Stimulated activated CD8-positive, alpha-beta memory T cell treated with anti-CD3 and anti-CD28 coated beads, Interleukin-2, amount 100 ng/mL, for 1 hour (primary cell): ENCODE results near the gene LEMD3.

Experiments
- DNase-seq, 2 donors: peaks; one replicate each; pipeline ENCODE4 v3.0.0-alpha.2; 2020; ENCODE audit warnings: low read depth in 2 of 2

The LEMD3 gene

DNA sequence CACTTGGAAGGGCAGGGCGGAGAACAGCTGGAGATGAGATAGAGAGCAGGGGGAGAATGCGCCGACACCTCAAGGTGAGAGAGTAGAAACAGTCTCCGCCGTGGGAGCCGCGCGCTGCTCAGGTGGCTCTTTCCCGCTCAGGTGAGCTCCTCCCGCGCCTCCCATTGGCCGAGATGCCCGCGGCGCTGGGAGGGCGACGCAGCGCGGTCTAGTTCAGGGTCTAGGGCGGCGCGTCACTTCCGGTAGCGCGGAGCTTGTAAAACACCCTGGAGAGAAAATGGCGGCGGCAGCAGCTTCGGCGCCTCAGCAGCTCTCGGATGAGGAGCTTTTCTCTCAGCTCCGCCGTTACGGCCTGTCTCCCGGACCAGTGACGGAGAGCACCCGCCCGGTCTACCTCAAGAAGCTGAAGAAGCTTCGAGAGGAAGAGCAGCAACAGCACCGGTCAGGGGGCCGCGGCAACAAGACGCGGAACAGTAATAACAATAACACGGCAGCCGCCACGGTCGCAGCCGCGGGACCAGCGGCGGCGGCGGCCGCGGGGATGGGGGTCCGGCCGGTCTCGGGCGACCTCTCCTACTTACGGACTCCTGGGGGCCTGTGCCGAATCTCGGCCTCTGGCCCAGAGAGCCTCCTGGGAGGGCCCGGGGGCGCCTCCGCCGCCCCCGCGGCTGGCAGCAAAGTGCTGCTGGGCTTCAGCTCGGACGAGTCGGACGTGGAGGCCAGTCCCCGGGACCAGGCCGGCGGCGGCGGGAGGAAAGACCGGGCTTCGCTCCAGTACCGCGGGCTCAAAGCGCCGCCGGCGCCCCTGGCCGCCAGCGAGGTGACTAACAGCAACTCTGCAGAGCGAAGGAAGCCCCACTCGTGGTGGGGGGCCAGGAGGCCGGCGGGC is at the start of gene LEMD3:
Gene LEMD3, plus strand, starts transcription at position 264 of the 889 bp plus-strand sequence. Its CDS starts 14 bp downstream, at position 278.
- peak; percentile 86 to 89 for DNase-seq

DNA sequence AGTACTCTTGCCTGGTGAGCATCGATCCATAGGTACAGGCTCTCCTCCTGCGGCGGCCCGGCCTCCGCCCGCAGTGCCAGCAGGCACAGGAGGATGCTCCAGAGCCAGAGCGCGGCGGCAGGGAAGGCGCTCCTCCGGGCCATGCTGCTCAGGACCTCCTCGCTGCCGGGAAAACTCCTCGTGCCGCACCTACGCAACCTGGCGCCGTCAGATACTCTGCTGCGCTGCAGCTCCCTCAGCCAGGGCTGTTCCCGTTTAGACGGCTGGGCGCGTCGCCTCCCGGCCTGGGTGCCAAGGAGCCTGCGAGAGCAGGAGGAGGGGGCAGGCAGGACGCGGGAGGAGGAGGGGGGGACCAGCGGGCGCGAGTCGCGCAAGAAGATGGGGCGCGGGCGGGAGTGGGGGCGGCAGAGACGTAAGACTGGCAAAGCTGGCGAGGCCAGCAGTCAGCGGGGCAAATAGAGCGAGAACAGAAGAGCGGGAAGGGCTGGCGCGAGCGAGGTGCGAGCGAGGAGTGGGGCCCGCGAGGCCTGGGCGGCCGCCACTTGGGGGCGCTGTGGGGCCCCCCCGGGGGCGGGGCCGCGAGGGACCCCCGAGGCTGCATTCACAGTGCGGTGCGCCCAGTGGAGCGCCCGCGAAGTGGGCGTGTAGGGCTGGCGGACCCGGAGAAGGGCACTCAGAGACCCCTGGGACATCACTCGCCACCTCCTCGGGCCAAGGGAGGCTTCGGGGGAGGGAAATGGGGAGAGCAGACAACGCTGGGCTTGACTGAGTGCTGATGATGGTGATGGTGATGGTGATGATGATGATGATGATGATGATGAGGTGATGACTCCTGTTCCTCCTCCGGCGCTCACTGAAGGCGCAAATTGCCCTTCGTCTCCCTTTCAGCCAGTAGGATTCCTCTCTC is 48.1 kb upstream of the LEMD3 start, which contains the start of gene WIF1:
Gene WIF1, minus strand, starts transcription at position 257 of the 907 bp plus-strand sequence. Its CDS starts 114 bp downstream, at position 143.
- DNase-seq: no peak

DNA sequence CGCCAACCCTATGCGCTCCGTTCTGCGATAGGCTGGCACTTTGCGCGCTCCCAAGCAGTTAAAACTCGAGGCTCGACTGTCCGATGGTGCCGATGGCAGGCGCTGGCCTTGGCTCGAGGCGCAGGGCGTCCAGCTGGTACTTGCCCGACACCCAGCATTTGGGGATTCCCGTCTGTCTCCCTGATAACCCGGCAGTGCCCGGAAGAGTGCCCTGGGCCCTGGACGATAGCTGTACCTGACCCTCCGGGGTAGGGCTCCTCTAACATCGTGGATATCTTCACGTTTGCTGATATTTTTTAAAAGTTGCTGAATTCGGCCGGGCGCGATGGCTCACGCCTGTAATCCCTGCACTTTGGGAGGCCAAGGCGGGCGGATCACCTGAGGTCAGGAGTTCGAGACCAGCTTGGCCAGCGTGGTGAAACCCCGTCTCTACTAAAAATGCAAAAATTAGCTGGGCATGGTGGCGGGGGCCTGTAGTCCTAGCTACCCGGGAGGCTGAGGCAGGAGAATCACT is 47.4 kb upstream of the LEMD3 start:
- no peak for DNase-seq

DNA sequence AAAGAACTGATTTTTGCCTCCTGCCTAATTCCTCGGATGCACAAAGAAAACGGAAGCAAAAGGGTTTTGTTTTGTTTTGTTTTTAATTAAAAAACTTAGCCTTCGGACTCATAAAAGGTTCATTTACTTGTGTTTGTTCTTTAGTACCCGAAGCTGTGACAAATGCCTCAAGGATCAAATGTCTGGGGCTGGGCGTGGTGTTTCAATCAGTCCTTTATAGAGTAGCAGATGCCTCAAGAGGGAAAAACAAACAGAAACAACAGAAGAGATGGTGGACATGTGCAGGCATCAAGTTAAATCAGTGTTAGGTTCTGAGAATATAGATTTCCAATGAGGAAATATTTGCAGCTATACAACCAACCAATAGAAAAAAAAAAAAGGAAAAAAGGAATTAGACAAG is 46.7 kb upstream of the LEMD3 start:
- no peak for DNase-seq

DNA sequence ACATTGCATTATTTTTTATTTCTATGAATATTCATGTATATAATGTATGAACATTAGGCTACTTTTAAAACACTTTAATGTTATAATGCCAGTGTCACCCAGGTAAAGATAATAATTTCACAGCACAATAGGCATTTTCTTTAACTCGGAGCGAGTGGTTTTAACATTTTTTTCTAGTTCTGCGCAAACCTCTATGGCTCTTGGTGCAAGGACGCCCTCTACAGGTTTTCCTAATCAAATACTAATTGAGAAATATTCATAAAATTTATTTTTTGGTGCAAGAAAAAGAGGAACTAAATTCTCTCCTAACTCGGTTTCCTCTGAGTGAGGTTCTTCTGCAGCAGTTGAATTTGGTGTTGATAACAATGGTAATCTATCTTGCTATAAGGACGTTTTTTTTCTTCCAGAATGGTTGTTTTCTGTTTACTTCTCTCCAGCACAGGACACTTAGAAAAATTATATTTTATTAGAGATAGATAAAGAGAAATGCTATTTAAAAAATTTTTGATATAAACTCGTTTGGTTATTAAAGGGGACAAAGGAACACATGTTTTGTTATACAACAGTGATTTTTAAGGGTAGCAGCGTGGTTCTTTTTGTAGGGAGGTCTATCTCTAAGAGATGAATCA is 45.8 kb upstream of the LEMD3 start:
- DNase-seq: no peak

DNA sequence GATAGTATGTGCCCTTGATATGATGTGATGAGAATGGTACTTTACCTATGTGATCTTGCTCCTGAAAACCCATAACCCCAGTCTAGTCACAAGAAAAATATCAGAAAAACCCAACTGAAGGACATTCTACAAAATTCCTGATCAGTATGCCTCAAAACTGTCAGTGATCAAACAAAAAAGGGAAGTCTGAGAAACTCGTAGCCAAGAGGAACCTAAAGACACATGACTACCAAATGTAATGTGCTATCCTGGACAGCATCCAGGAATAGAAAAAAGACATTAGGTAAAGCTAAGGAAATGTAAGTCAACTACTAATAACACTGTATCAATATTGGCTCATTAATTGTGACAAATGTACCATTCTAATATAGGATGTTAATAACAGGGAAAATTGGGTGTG is 44.1 kb upstream of the LEMD3 start:
- no peak for DNase-seq

DNA sequence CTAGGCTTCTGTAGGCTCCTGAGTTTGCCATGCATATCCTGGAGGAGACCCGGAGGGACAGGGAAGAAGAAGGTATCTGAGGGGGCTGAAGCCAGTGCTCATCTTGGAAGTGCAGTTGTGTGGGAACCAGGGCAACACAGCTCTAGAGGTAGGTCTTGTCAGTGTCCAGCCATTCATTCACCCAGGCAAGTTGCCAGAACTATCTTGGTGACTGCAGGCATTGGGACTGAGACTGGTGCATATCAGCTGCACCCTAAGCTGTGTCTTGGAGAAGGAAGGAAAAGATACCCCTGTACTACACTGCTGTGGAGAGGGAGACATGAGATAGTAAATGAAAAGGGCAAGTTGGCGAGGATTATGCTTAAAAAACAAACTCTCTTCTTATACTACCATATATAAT is 43.4 kb upstream of the LEMD3 start:
- no peak for DNase-seq

DNA sequence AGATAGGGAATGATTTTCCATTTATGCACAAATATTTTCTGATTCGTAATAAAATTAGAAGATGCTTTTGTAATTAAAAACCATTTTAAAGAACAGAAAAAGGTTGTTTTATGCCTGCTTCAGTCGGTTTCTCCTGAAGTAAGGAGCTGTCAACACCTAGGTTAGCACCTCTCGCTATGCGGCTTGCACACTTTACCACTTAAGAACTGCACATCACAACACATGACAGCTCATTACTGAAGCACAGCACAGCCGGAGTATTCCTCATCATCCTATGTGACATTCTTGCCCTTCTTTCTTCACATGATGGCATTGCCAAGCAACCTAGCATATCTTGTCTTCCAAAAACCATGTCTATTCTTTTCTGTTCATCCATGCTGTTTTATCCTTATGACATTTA is 42.9 kb upstream of the LEMD3 start:
- DNase-seq: no peak

DNA sequence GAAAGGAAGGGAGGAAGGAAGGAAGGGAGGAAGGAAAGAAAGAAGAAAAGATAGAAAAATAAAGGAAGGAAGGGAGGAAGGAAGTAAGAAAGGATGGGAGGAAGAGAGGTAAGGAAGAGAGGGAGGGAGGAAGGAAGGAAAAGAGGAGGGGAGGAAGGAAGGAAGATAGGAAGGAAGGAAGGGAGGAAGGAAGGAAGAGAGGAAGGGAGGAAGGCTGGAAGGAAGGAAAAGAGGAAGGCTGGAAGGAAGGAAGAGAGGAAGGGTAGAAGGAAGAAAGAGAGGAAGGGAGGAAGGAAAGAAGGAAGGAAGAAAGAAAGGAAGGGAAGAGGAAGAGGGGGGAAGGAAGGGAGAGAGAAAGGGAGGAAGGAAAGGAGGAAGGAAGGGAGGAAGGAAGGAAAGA is 35.5 kb upstream of the LEMD3 start:
- no peak for DNase-seq

DNA sequence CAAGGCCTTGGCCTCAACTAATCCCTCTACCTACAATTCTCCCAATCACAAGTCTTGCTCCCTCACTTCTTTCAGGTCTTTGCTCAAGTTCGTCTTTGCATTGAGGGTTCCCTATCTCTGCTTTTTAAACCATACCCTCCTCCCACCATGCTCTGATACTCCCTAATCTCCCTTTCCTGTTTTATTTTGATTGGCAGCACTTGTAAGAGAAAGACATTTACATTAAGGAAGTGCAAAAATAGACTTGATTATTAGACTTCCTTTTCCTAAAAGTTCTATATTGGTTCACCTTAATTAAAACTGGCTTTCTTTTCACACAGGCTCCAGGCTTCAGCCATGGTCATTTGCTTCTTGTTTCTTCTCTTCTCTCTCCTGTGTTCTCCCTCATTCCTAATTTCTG is 30.0 kb upstream of the LEMD3 start:
- no peak for DNase-seq

DNA sequence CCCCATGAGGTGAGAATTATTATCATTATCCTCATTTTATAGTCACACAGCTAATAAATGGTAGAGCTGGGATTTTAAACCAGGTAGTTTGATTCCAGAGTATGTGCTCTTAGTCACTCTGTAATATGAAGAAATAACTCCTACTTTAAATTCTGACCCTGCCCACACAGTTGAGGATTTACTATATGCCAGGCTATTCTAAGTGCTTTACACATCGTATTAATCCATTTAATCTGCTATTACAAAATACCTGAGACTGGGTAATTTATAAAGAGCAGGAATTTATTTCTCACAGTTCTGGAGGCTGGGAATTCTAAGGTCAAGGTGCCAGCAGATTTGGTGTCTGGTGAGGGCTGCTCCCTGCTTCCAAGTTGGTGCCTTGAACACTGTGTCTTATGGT is 28.6 kb upstream of the LEMD3 start:
- no peak for DNase-seq

DNA sequence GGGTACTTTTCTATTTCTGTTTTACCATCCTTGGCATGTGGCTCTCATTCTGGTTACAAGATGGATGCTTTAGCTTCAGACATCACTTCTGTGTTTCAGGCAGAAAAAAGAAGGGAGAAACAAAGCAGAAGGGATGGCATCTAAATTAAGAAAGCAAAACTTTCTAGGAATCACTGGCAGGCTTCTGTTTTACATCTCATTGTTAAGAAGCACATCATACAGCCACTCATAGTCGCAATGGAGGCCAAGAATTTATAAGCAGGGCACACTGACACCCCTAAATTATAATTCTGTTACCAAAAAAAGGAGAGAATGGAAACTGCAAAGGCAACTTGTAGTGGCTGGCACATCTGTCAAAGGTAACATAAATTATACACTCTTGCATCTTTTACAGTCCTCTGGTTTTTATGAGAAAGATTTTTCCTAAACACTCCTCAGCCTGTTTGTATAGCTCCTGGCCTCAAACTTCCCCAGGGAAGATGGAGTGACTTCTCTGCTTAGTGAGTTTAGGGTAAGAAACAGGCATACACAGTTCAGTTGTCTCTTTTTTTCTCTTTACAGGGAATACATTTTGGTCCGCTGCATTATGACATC is 22.0 kb upstream of the LEMD3 start:
- DNase-seq: no peak

DNA sequence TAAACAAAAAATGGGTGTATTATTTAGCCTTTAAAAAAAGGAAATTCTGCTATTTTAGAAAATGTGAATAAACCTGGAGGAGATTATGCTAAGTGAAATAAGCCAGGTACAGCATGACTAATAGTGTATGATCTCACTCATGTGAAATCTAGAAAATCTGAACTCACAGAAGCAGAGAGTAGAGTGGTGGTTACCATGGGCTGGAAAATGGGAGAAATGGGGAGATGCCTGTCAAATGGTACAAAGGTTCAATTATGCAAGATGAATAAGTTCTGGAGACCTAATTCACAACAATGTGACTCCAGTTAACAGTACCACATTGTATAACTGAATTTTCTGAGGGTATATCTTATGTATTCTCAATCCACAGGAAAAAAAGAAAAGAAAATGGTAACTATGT is 17.4 kb upstream of the LEMD3 start:
- DNase-seq: no peak

DNA sequence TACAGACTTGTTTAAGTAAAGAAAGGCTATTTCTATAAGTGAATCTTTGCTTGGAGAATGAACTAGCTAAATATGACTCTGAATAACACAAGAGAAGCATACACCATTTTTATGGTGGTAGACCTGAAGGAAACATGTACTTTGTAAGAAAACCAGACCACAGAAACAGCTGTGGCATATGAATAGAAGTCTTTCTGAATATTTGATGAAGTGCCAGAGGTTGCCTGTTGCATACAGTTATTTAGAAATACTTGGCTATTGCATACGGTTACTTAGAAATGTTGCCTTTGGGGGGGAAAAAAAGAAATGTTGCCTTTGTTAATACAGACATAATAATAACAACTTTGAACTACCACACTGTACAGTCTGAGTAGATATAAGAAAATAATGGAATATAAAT is 16.8 kb upstream of the LEMD3 start:
- no peak for DNase-seq

DNA sequence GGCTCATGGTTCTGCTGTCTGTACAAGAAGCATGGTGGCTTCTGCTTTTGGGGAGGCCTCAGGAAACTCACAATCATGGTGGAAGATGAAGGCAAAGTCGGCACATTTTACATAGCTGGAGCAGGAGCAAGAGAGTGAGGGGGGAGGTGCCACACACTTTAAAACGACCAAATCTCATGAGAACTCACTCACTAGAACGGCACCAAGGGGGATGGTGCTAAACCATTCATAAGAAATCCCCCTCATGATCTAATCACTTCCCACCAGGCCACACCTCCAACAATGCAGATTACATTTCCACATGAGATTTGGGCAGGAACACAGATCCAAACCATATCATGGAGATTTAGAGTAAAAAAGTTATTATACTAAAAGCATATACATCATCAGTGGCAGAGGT is 13.6 kb upstream of the LEMD3 start:
- no peak for DNase-seq

DNA sequence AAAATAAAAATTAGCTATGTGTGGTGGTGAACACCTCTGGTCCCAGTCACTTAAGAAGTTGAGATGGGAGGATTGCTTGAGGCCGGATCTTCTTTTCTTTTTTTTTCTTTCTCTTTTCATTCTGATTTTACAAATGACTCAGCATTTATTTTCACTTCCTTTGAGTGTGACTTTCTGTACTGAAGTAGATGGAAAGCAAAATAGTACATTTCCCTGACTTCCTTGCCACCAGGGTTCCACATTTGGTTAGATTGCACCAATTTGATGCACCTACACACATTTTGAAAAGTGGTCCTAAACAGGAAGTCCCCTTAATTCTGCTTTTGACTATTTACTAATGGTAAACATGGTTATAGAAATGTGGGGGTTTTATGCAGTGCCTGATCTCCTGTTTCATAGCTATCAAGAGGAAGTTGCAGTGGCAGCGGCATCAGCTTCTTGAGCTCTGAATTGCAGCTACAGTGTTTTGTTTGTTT is 13.0 kb upstream of the LEMD3 start:
- no peak for DNase-seq

DNA sequence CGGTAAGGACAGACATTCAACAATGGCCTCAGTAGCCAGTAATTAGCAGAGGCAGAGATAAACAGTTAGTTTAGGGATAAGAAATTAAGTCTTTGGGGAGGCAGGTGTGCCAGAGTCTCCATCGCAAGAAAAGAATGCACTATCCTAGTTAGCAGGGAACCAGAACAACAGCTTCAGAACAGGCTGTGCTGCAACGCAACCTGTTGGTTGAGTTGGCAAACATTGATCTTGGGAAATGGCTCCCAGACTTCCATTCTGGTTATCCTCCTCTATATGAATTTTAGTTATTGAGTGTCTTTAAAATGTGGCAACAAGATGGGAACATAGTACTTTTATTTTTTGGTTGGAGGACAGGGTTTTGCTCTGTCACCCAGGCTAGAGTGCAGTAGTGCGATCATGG is 12.3 kb upstream of the LEMD3 start:
- DNase-seq: no peak

DNA sequence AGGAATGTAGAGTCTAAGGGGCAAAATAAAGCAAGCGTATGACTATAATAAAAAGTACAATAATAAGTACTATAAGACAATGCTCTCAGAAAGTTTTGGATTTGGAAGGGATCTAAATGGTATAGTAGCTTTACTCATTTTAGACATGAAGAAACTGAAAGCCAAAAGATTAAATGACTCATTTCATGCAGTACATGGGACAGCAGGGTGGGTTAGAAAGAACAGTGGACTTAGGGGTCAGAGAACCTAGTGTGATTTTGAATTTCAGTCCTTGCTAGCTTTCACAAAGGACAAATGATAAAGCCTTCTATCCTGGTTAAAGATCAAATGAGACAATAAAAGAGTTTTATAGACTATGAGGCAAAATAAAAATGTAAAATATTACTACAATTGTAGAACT is 6.8 kb upstream of the LEMD3 start:
- no peak for DNase-seq

DNA sequence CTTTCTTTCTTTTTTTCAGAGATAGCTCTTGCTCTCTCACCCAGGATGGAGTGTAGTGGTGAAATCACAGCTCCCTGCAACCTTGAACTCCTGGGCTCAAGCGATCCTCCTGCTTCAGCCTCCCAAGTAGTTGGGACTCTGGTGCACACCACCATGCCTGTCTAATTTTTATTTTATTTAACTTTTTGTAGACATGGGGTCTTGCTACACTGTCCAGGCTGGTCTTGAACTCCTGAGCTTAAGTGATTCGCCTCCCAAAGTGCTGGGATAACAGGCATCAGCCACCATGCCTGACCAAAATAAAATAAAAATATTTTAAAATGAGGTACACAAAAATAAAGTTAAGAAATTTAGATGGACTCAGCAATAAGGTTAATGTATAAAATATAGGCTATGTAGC is 5.1 kb upstream of the LEMD3 start:
- DNase-seq: no peak

DNA sequence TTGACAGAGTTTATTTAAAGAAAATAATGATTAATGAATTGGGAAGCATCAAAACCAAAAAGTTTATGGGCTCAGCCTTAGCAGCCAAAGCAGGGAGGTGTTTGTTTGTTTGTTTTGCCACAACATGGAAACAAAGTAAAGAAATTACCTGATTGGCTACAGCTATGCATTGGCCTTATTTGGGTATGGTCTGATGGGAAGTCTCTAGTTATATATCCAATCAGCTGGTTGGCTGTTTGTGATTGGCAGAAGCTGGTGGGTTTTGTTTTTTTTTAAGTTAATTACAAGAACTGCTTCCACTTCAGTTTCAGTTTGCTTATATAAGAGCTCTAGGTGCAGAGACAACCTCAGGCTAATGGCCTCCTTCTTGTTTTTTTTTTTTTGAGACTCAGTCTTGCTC is 4.6 kb upstream of the LEMD3 start:
- no peak for DNase-seq

DNA sequence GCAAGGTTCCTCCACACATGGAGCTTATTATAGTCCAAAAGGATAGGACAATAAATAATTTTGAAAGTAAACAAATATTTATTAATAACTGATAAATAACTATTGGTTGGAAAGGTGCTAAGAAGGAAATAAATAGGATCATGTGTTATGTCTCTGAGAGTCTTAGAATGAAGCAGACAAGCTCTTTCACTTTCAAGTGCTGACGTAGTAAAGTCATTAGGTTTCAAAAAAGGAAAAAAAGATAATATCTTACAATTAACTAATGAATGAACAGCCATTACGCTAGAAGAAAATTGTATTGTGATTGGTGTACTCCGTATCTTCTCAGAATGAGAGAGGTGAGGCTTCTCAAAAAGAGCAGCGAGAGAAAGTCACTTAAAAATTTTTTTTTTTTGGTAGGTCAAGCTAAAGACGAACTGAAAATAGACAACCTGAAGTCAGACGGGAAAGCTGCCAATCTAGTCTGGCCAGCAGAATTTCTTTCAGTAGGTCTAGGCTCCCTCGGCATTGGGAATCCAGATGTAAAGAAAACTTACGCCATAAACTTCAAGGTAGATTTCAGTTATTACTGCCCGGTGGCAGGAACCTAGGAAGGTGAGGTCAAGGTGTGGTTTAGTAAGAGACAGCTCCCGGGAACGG is 583 bp upstream of the LEMD3 start:
- no peak for DNase-seq
